Activated effector memory CD4-positive, alpha-beta T cell treated with Interleukin-2 at 50 U/mL for 16 hours (primary cell): ENCODE results near the gene PRKCG.
"Not testable (repeated sequence)": the region's sequence is repeated elsewhere in the genome, so short reads cannot be mapped to it uniquely, and the experiment has no call there.

Experiments
- DNase-seq: peaks from one replicate; pipeline ENCODE4 v3.0.0-alpha.2; 2020

PRKCG gene

DNA sequence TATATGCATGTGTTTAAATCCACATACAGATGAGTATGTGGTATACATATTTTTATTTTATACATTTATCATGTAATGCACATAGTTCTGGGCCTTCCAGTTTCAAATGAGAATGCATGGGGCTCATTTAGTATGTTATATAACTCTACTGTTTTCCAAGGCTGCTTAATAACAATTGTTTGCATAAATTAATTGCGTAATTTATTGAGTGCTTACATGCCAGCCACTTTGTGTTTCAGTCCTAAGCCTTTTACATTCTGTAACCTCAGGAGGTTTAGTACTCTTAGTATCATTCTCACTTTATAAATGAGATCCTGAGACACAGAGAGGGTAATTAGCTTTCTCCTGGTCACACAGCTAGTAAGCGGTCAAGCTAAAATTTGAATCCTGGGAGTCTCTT is 64.0 kb downstream of the PRKCG start:
- no peak for DNase-seq

DNA sequence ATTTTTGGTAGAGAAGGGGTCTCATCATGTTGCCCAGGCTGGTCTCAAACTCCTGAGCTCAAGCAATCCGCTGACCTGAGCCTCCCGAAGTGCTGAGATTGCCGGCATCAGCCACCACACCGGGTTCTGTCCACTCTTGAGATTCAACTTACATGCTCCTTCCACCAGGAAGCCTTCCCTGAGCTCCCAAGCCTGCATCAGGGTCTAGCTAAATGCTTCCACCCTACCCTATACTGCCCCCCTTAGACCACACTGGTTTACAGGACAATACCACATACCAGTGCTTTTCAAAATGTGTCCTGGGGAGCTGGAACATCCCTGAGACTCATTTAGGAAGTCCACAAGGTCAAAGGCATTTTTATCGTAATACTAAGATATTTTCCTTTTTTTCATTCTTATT is 65.6 kb downstream of the PRKCG start:
- no peak for DNase-seq

DNA sequence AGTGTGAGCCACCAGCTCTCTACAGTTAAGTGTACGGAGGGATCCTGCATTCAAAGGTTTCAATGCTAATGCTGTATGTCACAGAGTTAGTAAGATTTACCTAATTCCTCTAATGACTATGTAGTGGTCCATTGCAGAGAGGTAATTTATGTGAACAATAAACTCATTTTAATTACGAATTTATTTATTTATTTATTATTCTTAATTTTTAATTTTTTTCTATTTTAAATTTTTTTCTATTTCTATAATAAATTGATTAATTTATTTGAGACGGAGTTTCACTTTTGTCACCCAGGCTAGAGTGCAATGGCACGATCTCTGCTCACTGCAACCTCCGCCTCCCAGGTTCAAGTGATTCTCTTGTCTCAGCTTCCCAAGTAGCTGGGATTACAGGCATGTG is 66.6 kb downstream of the PRKCG start:
- DNase-seq, result not testable (repeated sequence)

DNA sequence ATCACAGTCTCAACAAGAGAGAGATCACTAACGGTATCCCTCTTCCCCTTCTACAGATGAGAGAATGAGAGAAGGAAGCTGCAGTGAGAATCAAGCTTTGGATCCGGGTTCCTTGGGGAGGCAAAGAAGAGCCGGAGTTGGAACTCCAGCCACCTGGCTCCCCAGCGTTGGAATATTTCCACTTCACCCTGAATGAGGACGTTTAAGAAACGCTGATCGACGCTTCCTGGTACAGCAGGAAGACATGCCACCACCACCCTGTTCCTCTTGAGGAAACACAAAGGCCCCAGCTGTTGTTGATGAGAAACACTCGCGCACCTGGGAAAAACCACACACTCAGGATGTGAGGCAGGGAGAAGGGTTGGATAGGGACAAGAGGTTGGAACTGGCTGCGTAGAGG is 69.4 kb downstream of the PRKCG start:
- DNase-seq, result no peak

DNA sequence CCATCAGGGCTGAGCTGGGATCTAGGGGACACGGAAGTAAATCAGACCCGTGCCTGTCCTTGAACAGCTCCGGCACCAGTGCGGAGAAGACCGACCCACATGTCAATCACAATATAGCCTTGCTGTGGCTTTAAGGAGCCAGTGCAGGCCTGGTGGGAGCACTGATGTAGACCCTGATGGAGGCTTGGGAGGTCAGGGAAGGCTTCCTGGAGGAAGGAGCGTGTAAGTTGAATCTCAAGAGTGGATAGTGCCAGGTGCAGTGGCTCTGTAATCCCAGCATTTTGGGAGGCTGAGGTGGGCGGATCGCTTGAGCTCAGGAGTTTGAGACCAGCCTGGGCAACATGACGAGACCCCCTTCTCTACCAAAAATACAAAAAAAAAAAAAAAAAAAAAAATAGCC is 70.0 kb downstream of the PRKCG start:
- DNase-seq, result no peak

DNA sequence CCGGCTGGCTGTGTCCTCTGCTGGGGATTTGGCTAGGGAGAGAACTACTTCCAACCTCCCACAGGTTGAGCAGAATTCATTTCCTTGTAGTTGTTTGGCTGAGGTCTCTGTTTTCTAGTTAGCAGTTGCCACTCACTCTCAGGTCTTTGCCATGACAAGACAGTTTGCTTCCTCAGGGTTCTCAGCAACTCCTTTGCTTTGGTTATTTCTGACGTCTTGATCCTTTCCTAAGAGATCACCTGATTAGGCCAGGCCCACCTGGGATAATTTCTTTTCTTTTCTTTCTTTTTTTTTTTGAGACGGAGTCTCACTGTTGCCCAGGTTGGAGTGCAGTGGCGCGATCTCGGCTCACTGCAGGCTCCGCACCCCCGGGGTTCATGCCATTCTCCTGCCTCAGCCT is 71.4 kb downstream of the PRKCG start:
- DNase-seq, result no peak
